Measurements from ENCODE around the gene PARD3. TPM values are rescaled to one million over a fixed set of nuclear protein-coding genes. Genes with fewer than 3 reads are reported as not detected.
"Not testable (repeated sequence)": the region's sequence is repeated elsewhere in the genome, so short reads cannot be mapped to it uniquely, and the experiment has no call there.

The PARD3 gene
- total RNA-seq, 1 donor = 4.8 TPM

- Histone ChIP-seq H3K4me1 (ENCODE audit: insufficient read depth, low read length) (no peaks in the 10 kb centered on the region), H3K9me3 (ENCODE audit: low read depth, low read length) (no peaks in the 10 kb centered on the region), H3K4me3 (ENCODE audit: low read length) (no peak overlapping the region), H3K27me3 (ENCODE audit: insufficient read depth, low read length) (no peaks in the 10 kb centered on the region)
These were observed 539.4 kb downstream of the PARD3 start for GRCh38 chr10:34275626-34276130.

GRCh38 chr10:34274906-34275305 is 540.2 kb downstream of the PARD3 start:
- no peaks in the 10 kb centered on the region for H3K9me3 ChIP-seq (ENCODE audit: low read depth, low read length)
- H3K27me3 ChIP-seq (ENCODE audit: insufficient read depth, low read length) = no peaks in the 10 kb centered on the region
- no peaks in the 10 kb centered on the region for H3K4me1 ChIP-seq (ENCODE audit: insufficient read depth, low read length)
- no peak overlapping the region for H3K4me3 ChIP-seq (ENCODE audit: low read length)

- Histone ChIP-seq H3K9me3 (ENCODE audit: low read depth, low read length) (no peaks in the 10 kb centered on the region), H3K4me1 (ENCODE audit: insufficient read depth, low read length) (no peaks in the 10 kb centered on the region), H3K27me3 (ENCODE audit: insufficient read depth, low read length) (no peaks in the 10 kb centered on the region), H3K4me3 (ENCODE audit: low read length) (no peak overlapping the region)
These were observed 541.8 kb downstream of the PARD3 start for GRCh38 chr10:34273340-34273739.

- Histone ChIP-seq H3K9me3 (ENCODE audit: low read depth, low read length) (no peaks in the 10 kb centered on the region), H3K4me3 (ENCODE audit: low read length) (no peak overlapping the region), H3K4me1 (ENCODE audit: insufficient read depth, low read length) (no peaks in the 10 kb centered on the region), H3K27me3 (ENCODE audit: insufficient read depth, low read length) (no peaks in the 10 kb centered on the region)
These were observed 542.8 kb downstream of the PARD3 start for GRCh38 chr10:34272316-34272715.

GRCh38 chr10:34268410-34268809 is 546.7 kb downstream of the PARD3 start:
- H3K4me1 ChIP-seq (ENCODE audit: insufficient read depth, low read length); H3K4me3 ChIP-seq (ENCODE audit: low read length); H3K27me3 ChIP-seq (ENCODE audit: insufficient read depth, low read length); H3K9me3 ChIP-seq (ENCODE audit: low read depth, low read length): not testable (repeated sequence)

- Histone ChIP-seq H3K9me3 (ENCODE audit: low read depth, low read length) (no peaks in the 10 kb centered on the region), H3K4me1 (ENCODE audit: insufficient read depth, low read length) (no peaks in the 10 kb centered on the region), H3K27me3 (ENCODE audit: insufficient read depth, low read length) (no peaks in the 10 kb centered on the region), H3K4me3 (ENCODE audit: low read length) (no peak overlapping the region)
These were observed 552.1 kb downstream of the PARD3 start for GRCh38 chr10:34262985-34263384.

- Histone ChIP-seq H3K9me3 (ENCODE audit: low read depth, low read length) (no peaks in the 10 kb centered on the region), H3K4me1 (ENCODE audit: insufficient read depth, low read length) (no peaks in the 10 kb centered on the region), H3K4me3 (ENCODE audit: low read length) (no peak overlapping the region), H3K27me3 (ENCODE audit: insufficient read depth, low read length) (no peaks in the 10 kb centered on the region)
These were observed 554.2 kb downstream of the PARD3 start for GRCh38 chr10:34260904-34261303.

GRCh38 chr10:34256216-34256615 is 558.9 kb downstream of the PARD3 start:
- H3K4me3 ChIP-seq (ENCODE audit: low read length) = no peak overlapping the region
- no peaks in the 10 kb centered on the region for H3K27me3 ChIP-seq (ENCODE audit: insufficient read depth, low read length)
- H3K9me3 ChIP-seq (ENCODE audit: low read depth, low read length) = no peaks in the 10 kb centered on the region
- no peaks in the 10 kb centered on the region for H3K4me1 ChIP-seq (ENCODE audit: insufficient read depth, low read length)

GRCh38 chr10:34255035-34255434 is 560.1 kb downstream of the PARD3 start:
- Histone ChIP-seq H3K4me1 (ENCODE audit: insufficient read depth, low read length) (no peaks in the 10 kb centered on the region), H3K27me3 (ENCODE audit: insufficient read depth, low read length) (no peaks in the 10 kb centered on the region), H3K9me3 (ENCODE audit: low read depth, low read length) (no peaks in the 10 kb centered on the region), H3K4me3 (ENCODE audit: low read length) (no peak overlapping the region)

- Histone ChIP-seq H3K4me3 (ENCODE audit: low read length) (no peak overlapping the region), H3K9me3 (ENCODE audit: low read depth, low read length) (no peaks in the 10 kb centered on the region), H3K4me1 (ENCODE audit: insufficient read depth, low read length) (no peaks in the 10 kb centered on the region), H3K27me3 (ENCODE audit: insufficient read depth, low read length) (no peaks in the 10 kb centered on the region)
These were observed 560.5 kb downstream of the PARD3 start for GRCh38 chr10:34254596-34254995.

GRCh38 chr10:34252111-34252510 is 563.0 kb downstream of the PARD3 start:
- no peaks in the 10 kb centered on the region for H3K4me1 ChIP-seq (ENCODE audit: insufficient read depth, low read length)
- no peaks in the 10 kb centered on the region for H3K9me3 ChIP-seq (ENCODE audit: low read depth, low read length)
- no peak overlapping the region for H3K4me3 ChIP-seq (ENCODE audit: low read length)
- H3K27me3 ChIP-seq (ENCODE audit: insufficient read depth, low read length) = no peaks in the 10 kb centered on the region

- H3K4me3 ChIP-seq (ENCODE audit: low read length) = no peak overlapping the region
- H3K9me3 ChIP-seq (ENCODE audit: low read depth, low read length) = no peaks in the 10 kb centered on the region
- no peaks in the 10 kb centered on the region for H3K27me3 ChIP-seq (ENCODE audit: insufficient read depth, low read length)
- no peaks in the 10 kb centered on the region for H3K4me1 ChIP-seq (ENCODE audit: insufficient read depth, low read length)
These were observed 563.9 kb downstream of the PARD3 start for GRCh38 chr10:34251177-34251576.

GRCh38 chr10:34250722-34251121 is 564.4 kb downstream of the PARD3 start:
- Histone ChIP-seq H3K9me3 (ENCODE audit: low read depth, low read length) (no peaks in the 10 kb centered on the region), H3K4me3 (ENCODE audit: low read length) (no peak overlapping the region), H3K27me3 (ENCODE audit: insufficient read depth, low read length) (no peaks in the 10 kb centered on the region), H3K4me1 (ENCODE audit: insufficient read depth, low read length) (no peaks in the 10 kb centered on the region)

- Histone ChIP-seq H3K9me3 (ENCODE audit: low read depth, low read length) (no peaks in the 10 kb centered on the region), H3K4me3 (ENCODE audit: low read length) (no peak overlapping the region), H3K4me1 (ENCODE audit: insufficient read depth, low read length) (no peaks in the 10 kb centered on the region), H3K27me3 (ENCODE audit: insufficient read depth, low read length) (no peaks in the 10 kb centered on the region)
These were observed 565.5 kb downstream of the PARD3 start for GRCh38 chr10:34249634-34250033.

GRCh38 chr10:34247560-34247959 is 567.5 kb downstream of the PARD3 start:
- H3K4me3 ChIP-seq (ENCODE audit: low read length) = no peak overlapping the region
- H3K4me1 ChIP-seq (ENCODE audit: insufficient read depth, low read length) = no peaks in the 10 kb centered on the region
- no peaks in the 10 kb centered on the region for H3K27me3 ChIP-seq (ENCODE audit: insufficient read depth, low read length)
- no peaks in the 10 kb centered on the region for H3K9me3 ChIP-seq (ENCODE audit: low read depth, low read length)

- H3K4me1 ChIP-seq (ENCODE audit: insufficient read depth, low read length) = no peaks in the 10 kb centered on the region
- H3K9me3 ChIP-seq (ENCODE audit: low read depth, low read length) = no peaks in the 10 kb centered on the region
- H3K4me3 ChIP-seq (ENCODE audit: low read length) = no peak overlapping the region
- no peaks in the 10 kb centered on the region for H3K27me3 ChIP-seq (ENCODE audit: insufficient read depth, low read length)
These were observed 570.2 kb downstream of the PARD3 start for GRCh38 chr10:34244756-34245484.

Measured in mononuclear cell (primary cell).